Upper lobe of right lung (tissue), 1 donor: Measurements from ENCODE around the gene PABPN1L. TPM values are rescaled to one million over a fixed set of nuclear protein-coding genes. Genes with fewer than 3 reads are reported as not detected.
A peak's percentile ranks its signal among the peaks of the same experiment; 100 is the strongest.

Source experiments
- ATAC-seq: fragments of 200-7000 bp; cut with Tn5 transposase; one replicate; pipeline ENCODE4 v1.9.1; 2020; ENCODE audit warnings: mild to moderate bottlenecking, moderate library complexity
- DNase-seq: peaks from one replicate; pipeline ENCODE4 v3.0.0-alpha.2; 2020
- H3K27ac ChIP-seq: fragments of 200-600 bp; one replicate; pipeline ENCODE4 v1.8.0; 2022
- H3K27me3 ChIP-seq: fragments of 200-600 bp; one replicate; pipeline ENCODE4 v1.8.0; 2022; ENCODE audit warnings: mild to moderate bottlenecking
- H3K36me3 ChIP-seq: fragments of 200-600 bp; one replicate; pipeline ENCODE4 v1.8.0; 2022
- H3K4me1 ChIP-seq: fragments of 200-600 bp; one replicate; pipeline ENCODE4 v1.8.0; 2022
- H3K4me3 ChIP-seq: fragments of 200-600 bp; one replicate; pipeline ENCODE4 v1.8.0; 2022; ENCODE audit warnings: mild to moderate bottlenecking
- H3K9me3 ChIP-seq: fragments of 200-600 bp; one replicate; pipeline ENCODE4 v1.8.0; 2022
- CTCF ChIP-seq: fragments of 200-600 bp; IDR thresholded peaks from one replicate; pipeline ENCODE4 v1.8.0; 2022; ENCODE audit warnings: antibody characterized with exemption
- intact Hi-C: fragments of 100-400 bp; cut with DNase I; formaldehyde crosslinking; loops from one replicate; pipeline ENCODE4 v1.11.0; 2022
- total RNA-seq: library from RNA; stranded (reverse); fragmentation: NEBNext Ultra II Directional; extraction: Animal tissue kit (Norgen Biotek cat#: 25700); gene quantifications from one replicate; pipeline ENCODE4 v1.2.1, GENCODE V29; 2021
- donor health status: DM: no; HTN: yes; CAD: no; lungs with severe emphysema.

The PABPN1L gene
- total RNA-seq, 1 donor from 2014 or later = not detected

- intact Hi-C loops = no loop called here
- Histone ChIP-seq H3K27me3 (peaks cover 13% of the 10 kb centered on the region), H3K4me3 (no peak overlapping the region), H3K36me3 (no peaks in the 10 kb centered on the region), H3K4me1 (peaks cover 4% of the 10 kb centered on the region), H3K27ac (no peak overlapping the region), H3K9me3 (no peaks in the 10 kb centered on the region)
- ATAC-seq (peak; percentile 13), DNase-seq (no peak)
- TF ChIP-seq CTCF = no peak
These were observed 5.4 kb upstream of the PABPN1L start for GRCh38 chr16:88871730-88872416.

DNA sequence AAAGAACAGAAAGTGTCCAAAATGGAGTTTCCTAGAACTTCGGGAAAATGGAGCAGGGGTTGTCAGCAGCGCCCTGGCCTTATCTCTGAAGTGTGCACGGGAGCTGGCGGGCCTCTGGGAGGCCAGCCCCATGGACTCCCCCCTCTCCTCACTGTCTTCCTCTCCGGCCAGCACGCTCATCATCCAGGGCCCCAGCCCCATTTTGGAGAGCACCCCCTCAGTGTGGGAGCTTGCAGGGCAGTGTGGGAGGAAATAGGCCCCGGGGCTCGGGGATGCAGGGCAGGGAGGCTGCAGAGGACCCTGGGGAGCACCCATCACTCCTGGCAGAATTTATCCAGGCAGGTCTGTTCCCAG is 4.9 kb upstream of the PABPN1L start:
- no peak for ATAC-seq
- peaks cover 4% of the 10 kb centered on the region for H3K4me1 ChIP-seq
- H3K9me3 ChIP-seq = no peaks in the 10 kb centered on the region
- H3K27ac ChIP-seq = no peak overlapping the region
- TF ChIP-seq CTCF = no peak
- intact Hi-C loops = no loop called here
- no peak overlapping the region for H3K4me3 ChIP-seq
- H3K36me3 ChIP-seq = no peaks in the 10 kb centered on the region
- no peak for DNase-seq
- peaks cover 13% of the 10 kb centered on the region for H3K27me3 ChIP-seq

DNA sequence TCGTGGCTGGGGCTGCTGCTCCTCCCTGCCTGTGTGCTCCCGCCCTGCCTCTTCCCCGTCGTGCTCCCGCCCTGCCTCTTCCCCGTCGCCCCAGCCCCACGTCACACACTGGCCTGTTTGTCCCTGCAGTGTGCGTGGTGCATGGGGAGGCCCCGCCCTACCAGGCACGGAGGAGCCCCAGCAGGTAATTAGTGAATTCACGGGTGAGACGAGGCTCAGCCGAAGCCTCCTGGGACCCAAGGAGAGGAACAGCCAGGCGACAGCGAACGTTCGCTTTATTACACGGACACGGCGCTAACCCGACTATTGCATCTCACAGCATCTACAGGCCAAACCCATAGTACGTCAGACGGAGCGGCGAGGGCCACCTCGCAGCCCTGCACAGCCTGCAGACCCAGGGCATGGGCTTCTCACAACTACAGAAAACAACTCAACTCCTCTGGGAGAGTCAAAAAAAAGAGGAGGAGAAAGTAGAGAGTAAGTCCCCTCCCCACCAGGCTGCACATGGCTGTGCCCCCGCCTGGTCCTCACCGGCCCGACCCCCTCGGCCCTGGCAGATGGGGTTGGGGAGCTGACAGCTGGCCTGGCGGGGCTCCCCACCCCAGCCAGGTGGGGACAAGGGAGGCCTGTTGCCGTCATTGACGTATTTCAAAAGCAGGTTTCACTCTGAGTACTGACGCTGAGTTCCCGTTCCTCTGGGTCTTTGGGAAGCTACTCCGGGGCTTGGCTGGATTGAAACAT is 4.3 kb upstream of the PABPN1L start:
- Histone ChIP-seq H3K4me3 (no peak overlapping the region), H3K9me3 (no peaks in the 10 kb centered on the region), H3K4me1 (peaks cover 4% of the 10 kb centered on the region), H3K27me3 (peaks cover 13% of the 10 kb centered on the region), H3K36me3 (no peaks in the 10 kb centered on the region), H3K27ac (no peak overlapping the region)
- no peak for TF ChIP-seq CTCF
- no peak for DNase-seq
- no peak for ATAC-seq
- intact Hi-C loops = no loop called here

DNA sequence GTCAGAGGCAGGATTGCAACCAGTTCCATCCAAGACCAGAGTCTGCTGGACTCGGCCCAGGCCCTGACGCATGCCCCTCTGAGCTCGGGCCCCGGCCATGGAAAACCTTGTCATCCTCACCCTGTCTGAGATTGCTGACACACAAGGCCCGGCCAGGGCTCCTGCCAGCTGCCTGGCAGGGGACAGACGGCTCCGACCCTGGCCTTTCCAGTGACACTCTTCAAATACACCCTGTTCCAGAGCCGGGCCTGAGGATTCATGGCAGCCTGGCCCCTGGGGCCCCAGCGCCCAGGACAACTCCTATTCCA is 3.2 kb upstream of the PABPN1L start:
- DNase-seq (no peak), ATAC-seq (no peak)
- no peak overlapping the region for H3K4me3 ChIP-seq
- H3K27ac ChIP-seq = no peak overlapping the region
- intact Hi-C loops = no loop called here
- TF ChIP-seq CTCF = no peak
- H3K27me3 ChIP-seq = peaks cover 13% of the 10 kb centered on the region
- no peaks in the 10 kb centered on the region for H3K36me3 ChIP-seq
- no peaks in the 10 kb centered on the region for H3K9me3 ChIP-seq
- H3K4me1 ChIP-seq = peaks cover 4% of the 10 kb centered on the region

DNA sequence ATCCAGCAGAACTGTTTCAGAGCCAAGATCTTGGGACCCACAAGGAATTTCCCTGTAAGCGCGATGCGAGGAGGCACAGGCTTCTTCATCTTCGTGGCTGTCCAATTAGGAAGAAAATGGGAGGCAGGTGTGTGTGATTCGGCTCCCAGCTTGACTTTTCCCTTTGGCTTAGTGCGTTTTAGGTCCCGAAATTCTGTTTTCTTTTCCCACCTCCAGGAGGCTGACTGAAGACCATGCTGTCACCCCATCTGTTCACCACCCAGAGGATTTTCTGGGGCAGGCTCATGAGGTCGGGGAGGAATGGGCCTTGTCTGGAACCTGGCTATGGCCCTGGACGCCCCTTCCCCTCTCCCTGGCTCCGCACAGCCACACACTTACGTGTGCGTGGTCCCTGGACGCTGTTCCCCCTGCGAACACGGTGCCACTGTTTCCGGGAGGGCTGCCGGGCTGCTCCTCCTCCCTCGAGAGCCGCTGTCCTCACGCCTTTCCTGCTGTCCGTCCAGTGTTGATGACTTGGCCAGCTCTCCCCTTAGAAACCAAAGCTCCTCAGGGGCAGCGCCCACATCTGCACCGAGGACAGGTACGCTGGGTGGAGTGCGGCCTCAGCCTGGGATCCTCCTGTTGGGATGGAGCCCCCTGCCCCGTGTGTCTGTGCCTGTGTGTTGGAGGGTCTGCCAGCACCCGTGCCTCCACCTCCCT is 2.7 kb upstream of the PABPN1L start:
- Histone ChIP-seq H3K4me3 (no peak overlapping the region), H3K9me3 (no peaks in the 10 kb centered on the region), H3K36me3 (no peaks in the 10 kb centered on the region), H3K27ac (no peak overlapping the region), H3K4me1 (peaks cover 4% of the 10 kb centered on the region), H3K27me3 (peaks cover 13% of the 10 kb centered on the region)
- no peak for ATAC-seq
- no peak for DNase-seq
- no peak for TF ChIP-seq CTCF
- intact Hi-C loops = no loop called here
